Left forelimb (tissue), 1 donor: Measurements from ENCODE around the gene SSNA1.

Experiments used
- DNase-seq: peaks from one replicate; pipeline ENCODE4 v3.0.0-alpha.2; 2018; ENCODE audit warnings: low spot score

The SSNA1 gene, protein sequence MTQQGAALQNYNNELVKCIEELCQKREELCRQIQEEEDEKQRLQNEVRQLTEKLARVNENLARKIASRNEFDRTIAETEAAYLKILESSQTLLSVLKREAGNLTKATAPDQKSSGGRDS

DNA sequence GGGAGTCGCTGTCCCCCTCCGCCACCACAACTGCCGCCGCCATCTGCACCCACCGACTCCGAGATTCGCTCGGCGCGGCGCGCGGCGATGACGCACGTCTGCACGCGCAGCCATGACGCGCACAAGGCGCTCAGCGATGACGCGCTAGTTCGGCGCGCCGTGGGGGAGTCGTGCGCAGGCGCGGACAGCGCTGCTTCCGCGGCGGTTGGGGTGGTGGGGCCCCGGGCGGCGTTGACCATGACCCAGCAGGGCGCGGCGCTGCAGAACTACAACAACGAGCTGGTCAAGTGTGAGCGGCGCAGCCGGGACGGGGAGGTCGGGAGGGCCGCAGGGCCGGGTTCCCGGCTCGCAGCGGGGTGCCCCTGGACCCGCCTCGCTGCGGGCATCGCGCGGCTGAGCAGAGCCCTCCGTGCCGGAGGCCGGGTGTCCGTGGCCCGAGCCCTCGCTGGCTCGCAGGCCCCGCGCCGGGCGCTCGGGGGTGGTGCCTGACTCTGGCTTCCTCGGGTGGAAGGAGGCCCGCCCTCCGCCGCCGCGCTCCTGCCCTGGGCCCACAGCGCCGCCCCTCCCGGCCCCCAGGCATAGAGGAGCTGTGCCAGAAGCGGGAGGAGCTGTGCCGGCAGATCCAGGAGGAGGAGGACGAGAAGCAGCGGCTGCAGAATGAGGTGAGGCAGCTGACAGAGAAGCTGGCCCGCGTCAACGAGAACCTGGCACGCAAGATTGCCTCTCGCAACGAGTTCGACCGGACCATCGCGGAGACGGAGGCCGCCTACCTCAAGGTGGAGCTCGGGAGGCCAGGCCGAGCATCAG is at the start of gene SSNA1, which contains the start of gene ANAPC2:
Gene SSNA1, plus strand, starts transcription at position 187 of the 807 bp plus-strand sequence. Its CDS starts 51 bp downstream, at position 238.
Gene ANAPC2, minus strand, starts transcription at position 71 of the 807 bp plus-strand sequence. Its CDS starts 28 bp downstream, at position 43.
- peak; percentile 97 for DNase-seq

DNA sequence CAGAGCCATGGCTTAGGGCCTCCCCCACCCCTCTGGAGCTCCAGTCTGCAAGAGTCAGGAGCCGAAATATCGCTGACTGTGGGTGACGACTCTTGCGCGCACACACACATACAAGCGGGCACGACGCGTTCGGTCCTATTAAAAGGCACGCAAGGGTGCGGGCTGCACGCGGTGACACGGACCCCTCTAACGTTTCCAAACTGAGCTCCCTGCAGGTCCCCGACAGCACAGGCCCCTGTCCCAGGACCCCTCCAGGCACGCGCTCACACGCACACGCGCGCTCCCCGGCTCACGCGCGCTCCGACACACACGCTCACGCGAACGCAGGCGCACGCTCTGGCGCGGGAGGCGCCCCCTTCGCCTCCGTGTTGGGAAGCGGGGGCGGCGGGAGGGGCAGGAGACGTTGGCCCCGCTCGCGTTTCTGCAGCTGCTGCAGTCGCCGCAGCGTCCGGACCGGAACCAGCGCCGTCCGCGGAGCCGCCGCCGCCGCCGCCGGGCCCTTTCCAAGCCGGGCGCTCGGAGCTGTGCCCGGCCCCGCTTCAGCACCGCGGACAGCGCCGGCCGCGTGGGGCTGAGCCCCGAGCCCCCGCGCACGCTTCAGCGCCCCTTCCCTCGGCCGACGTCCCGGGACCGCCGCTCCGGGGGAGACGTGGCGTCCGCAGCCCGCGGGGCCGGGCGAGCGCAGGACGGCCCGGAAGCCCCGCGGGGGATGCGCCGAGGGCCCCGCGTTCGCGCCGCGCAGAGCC is 49.6 kb upstream of the SSNA1 start, which contains the start of gene GRIN1:
Gene GRIN1, plus strand, starts transcription at position 433 of the 746 bp plus-strand sequence. CDS start 333 bp downstream, outside the sequence.
- DNase-seq: no peak

DNA sequence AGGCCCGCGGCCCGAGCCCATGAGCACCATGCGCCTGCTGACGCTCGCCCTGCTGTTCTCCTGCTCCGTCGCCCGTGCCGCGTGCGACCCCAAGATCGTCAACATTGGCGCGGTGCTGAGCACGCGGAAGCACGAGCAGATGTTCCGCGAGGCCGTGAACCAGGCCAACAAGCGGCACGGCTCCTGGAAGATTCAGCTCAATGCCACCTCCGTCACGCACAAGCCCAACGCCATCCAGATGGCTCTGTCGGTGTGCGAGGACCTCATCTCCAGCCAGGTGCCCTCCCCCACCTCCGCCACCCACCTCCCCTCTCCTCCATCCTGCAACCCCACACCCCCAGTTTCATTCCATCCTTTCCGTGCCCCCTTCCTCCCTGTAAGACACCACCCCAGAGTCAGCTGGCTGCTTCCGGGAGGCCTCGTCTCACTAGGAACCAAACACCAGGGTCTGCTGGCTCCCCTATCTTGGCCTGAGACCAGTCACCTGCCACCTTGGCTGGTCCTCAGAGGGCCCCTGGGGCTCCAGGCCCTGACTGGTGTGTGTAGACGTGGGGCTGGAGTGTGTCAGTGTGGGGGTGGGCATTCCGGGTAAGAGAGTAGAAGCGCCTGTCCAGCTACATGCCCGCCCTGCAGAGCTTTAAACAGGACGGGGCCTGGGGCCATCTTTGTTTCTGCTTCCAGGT is 48.9 kb upstream of the SSNA1 start:
- no peak for DNase-seq

DNA sequence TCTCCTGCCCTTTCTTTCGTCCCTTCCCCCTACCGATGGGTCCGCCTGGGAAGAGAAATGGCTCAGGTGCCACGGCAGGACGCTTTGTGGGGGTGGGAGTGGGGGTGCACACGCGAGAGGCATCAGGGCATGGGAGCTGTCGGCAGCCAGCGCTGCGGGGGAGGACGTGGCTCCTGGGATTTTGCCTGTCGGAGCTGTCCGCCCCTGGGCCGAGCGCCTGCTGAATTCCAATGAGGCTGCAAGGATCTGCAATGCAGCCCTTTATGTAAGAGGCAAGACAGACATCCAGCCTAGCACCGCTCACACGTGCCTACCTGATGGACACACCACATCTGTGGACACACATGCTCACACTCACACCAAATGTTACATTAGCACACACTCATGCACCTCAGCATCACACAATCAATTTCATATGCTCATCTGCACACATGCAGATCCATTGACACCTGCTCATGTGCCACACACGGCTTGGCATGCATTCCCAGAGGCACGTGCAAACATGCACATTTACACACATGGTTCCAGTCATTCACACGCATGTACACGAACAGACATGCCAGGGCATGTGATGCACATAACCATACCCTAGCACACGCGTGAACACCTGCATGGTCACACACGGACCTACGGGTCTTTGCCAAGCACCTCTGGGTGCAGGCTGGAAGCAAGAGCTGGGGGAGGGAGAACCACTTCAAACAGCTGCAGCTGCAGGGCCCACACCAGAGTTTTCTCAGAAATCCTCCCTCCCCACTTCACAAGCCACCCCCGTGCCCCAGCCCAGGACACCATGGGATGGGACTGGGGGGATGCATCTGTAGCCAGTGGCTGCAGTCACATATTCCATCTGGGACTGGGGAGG is 48.1 kb upstream of the SSNA1 start:
- DNase-seq: no peak

DNA sequence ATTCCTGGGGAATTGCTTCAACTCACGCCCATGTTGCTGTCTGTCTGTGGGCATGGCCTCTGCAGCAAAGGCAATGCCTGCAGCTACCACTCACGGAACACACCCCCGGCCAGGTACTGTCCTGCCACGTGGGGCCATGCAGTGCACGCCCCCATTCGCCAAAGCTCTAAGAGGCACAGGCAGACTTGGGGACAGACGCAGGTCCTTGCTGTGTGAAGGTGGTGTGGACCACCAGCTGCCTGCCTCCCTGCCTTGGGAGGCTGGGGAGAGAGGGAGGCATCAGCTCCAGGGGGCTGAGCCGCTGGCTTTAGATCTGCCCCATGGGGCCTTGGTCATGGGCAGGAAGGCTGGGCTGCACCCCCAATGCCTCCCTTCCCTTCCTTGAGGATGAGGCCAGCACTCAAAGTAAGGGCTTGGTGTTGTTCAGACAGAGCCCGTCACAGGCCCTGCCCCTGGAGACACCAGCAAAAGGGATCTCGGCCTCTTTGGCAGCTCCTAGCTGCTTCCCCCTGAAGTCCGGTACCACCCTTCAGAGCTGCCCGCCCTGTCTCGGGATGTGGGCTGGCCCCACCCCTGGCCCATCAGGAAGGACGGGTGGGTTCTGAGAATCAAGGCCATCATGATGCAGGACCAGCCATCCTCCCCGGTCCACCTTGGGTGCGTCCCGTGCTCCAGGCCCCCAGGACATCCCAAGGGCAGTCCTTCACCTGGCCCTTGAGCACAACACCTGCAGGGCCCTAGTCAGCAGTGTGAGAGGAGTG is 47.2 kb upstream of the SSNA1 start:
- DNase-seq: no peak

DNA sequence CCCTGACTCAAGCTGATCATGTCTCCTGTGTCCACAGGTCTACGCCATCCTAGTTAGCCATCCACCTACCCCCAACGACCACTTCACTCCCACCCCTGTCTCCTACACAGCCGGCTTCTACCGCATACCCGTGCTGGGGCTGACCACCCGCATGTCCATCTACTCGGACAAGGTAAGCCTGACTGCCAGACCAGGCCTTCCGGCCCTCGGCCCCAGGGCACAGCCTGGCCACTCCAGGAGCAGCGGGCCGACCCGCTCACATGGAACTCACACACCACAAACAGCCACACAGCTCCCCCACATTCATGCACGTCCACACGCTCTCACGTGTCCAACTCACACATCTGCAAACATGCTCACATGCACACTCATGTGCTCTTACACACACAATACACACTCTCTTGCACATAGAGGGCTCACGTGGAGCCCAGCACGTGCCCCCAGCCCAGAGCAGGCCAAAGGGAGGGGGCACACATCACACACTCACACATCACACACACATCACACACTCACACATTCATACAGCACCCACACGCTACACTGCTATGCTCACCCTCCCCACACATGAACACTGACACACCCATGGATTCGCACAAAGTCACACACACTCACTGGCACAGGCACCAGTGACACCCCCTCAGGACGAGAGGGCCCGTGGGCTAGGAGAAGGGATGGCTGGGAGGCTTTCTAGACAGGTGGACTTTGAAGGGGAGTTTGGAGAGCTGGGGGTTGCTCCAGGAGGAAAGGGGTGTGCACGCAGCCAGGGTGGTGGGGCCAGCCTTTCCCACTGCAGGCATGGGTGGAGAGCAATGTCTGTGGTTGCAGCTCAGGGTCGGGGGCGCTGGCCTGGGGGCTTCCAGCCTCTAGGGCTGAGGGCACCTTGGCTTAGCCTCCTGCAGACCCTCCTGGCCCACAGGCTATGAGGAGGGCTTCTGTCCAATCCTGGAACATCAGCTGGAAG is 46.2 kb upstream of the SSNA1 start:
- no peak for DNase-seq

DNA sequence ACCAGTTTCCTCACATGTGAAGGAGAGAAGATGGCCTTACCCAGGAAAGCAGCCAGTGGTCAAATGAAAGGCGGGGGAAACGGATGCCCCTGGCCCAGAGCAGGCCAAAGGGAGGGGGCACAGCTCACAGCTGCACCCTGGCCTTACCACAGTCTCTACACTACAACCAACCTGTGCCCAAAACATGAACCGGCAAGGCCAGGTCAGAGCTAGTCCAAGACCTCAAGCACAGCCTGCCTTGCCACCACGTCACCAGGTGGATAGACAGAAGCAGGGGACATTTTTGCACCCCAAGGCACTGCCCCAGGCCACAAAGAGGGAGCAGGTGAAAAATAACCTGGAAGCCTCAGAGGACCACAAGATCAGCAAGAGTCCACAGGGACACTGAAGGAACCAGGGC is 45.0 kb upstream of the SSNA1 start:
- DNase-seq: no peak

DNA sequence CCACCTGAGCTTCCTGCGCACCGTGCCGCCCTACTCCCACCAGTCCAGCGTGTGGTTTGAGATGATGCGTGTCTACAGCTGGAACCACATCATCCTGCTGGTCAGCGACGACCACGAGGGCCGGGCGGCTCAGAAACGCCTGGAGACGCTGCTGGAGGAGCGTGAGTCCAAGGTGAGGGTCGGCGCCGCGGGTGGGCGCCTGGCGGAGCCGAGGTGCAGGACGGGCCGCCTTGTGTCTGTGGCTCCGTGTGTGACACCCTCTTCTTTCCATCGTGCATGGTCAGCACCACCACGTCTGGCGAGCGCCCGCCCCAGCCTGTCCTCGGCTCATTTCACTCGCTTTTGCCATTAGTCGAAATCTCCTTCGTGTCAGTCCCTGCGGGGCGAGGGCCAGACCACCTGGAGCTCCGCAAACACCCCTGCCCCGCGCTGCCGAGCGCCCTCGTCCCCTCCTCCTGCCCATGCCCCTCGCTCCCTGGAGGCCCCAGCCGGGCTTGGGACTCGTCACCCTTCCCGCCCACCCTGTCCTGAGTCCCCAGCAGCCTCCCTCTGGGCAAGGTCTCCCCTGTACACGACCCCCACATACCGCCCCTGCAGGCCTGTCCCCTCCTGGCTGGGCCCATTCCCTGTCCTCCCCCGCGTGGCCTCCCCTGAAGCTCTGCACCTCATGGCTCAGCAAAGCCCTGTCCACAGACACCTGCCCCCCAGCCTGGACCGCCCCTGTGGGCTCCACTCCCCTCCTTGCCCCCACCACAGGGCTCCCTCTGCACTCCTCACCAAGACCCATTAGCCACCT is 42.5 kb upstream of the SSNA1 start:
- no peak for DNase-seq

DNA sequence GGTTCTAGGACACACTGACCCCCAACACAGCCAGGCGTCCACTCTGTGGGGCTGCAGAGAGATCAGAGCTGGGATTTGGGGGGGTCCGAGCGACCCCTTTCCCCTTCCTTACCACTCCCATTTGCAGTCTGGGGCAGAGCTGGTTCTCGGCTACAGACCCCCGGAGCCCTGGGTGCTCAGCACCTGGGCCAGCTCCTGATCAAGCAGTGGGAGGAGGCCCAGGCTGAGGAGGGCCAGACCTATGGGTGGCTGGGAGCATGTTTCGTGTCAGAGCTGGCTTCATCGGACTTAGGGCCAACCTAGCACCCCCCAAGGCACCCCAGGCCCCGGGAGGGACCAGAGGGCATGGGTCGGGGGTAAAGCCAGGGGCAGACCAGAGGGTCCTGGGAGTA is 42.0 kb upstream of the SSNA1 start:
- no peak for DNase-seq

DNA sequence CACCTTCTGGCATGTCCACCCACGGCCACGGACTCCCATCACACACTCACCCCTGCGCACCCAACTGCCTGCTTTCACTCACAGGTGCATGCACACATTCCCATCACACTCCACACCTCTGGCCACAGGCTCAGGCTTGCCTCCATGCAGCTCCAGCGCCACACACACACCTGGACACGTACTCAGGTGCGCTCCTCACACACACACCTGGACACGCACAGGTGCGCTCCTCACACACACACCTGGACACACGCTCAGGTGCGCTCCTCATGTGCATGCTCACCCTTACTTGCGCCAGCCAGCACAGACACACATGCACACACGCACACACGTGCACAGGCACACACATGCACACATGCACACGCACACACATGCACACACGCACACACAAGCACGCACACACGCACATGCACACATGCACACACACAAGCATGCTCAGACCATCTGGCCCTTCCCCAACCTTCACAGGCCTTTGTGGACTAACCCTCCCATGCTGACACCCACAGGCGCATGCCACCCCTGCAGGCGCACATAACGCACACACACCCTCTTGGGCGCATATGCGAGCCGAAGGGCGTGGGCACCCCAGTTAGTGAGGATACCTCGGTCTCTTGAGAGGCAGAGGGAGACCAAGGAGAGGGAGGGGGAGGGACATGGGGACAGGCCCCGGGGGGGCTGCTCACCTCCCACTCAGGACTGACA is 41.2 kb upstream of the SSNA1 start:
- no peak for DNase-seq

DNA sequence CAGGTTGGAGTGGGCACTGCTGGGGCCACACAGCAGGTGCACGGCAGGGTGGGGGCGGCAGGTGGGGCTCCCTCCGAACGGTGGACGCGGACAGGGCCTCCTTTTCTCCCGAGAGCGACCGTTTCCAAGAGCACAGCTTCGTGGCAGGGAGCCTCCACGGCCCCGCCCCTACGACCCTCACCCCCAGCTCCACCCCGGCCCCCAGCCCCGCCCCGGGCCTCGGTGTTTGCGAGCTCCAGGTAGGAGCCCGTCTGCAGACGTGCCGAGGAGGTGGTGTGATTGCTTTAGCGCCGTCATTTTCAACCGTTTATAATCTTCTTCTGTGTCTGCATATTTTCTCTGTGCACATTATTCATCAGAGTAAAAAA is 40.7 kb upstream of the SSNA1 start:
- no peak for DNase-seq

DNA sequence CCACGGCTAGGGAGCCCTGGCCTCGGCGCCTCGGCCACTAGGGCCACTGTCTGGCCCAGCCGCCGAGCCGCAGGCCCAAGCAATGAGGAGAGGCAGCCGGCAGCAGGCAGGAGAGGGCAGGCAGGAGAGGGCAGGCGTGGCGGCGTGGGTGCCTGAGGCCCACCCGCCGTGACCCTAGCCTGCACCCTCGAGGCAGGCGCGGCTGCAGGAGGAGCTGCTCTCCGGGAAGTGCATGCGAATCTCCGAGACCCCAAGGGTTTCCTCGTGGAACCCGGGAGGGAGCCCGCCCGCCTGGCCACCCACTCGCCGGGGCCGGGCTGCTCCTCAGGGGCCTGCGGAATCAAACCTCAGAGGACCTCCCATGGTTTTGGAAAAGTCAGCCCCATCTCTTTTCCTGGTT is 40.2 kb upstream of the SSNA1 start:
- DNase-seq: no peak

DNA sequence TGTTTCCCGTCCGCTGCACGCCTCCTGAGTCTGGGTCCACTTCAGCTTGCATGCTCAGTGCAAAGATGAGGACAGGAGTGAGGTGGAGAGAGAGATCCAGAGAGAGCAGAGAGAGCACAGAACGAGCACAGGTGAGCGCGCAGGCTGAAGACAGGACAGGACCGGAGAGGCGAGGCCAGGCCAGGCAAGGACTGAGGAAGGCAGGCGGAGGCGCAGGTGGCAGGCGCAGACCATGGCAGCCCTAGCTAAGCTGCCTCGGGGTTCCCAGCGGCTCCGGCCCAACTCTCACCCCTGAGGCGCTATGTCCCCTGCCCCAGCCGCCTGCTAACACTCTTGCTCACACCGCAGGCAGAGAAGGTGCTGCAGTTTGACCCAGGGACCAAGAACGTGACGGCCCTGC is 39.8 kb upstream of the SSNA1 start:
- DNase-seq: no peak

DNA sequence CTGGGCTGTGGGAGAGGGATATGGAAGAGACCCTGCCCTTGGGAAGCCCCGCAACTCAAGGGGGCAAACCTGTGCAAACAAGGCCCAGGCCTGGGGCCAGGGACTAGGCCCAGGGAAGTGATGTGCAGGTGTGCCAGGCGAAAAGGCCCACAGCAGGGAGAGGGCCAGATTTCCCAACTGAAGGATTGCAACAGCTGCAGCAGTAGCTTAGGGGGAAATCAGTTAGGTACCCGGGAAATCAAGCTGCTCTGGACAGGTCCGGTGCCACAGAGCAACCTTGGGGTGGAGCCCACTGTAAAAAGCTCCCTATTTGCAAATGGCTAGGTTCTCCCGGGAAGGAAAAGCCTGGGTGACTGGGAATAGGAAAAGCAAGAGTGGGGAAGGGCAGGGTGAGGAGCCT is 39.1 kb upstream of the SSNA1 start:
- DNase-seq: no peak

DNA sequence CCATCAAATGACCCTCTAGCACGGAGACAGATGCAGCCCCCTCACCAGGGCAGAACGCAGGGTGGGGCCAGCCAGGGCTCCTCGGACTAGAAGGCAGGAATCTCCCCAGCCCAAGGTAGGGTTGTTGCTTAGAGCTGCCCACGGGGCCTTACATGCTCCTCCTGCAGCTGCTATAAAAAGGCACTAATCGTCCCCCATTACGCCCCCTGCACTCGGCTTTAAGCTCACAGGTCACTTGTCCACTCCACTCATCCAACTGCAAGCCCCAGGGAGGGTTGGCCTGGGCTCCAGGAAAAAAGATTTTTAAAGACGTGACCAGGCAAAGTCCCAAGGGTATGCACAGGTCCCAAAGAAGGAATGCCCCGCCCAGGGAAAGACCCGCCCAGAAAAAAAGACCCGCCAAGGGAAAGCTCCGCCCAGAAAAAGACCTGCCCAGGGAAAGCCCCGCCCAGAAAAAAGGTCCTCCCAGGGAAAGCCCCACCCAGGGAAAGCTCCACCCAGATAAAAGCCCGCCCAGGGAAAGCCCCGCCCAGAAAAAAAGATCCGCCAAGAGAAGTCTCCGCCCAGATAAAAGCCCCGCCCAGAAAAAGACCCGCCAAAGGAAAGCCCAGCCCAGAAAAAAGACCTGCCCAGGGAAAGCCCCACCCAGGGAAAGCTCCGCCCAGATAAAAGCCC is 38.4 kb upstream of the SSNA1 start:
- DNase-seq: no peak

DNA sequence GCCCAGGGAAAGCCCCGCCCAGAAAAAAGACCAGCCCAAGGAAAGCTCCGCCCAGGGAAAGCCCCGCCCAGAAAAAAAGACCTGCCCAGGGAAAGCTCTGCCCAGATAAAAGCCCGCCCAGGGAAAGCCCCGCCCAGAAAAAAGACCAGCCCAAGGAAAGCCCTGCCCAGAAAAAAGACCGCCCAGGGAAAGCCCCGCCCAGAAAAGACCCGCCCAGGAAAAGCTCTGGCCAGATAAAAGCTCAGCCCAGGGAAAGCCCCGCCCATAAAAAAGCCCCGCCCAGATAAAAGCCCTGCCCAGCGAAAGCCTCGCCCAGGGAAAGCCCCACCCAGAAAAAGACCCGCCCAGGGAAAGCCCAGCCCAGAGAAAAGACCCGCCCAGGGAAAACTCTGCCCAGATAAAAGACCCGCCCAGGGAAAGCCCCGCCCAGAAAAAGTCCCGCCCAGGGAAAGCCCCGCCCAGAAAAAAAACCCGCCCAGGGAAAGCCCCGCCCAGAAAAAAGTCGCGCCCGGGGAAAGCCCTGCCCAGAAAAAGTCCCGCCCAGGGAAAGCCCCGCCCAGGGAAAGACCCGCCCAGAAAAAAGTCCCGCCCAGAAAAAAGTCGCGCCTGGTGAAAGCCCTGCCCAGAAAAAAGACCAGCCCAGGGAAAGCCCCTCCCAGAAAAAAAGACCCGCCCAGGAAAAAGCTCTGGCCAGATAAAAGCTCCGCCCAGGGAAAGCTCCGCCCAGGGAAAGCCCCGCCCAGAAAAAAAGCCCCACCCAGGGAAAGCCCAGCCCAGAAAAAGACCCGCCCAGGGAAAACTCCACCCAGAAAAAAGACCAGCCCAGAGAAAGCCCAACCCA is 37.6 kb upstream of the SSNA1 start:
- no peak for DNase-seq
